Measurements from ENCODE around the gene SPEM3.

Gene SPEM3

GRCh38 chr17:7428557-7428956 is at the start of gene SPEM3:
SPEM3 (plus strand) TSS chr17:7428857; CDS start chr17:7428903, 46 bp downstream.
- DNase-seq = no peak

- DNase-seq = no peak
These were observed 49.5 kb upstream of the SPEM3 start for GRCh38 chr17:7379134-7379533.

- no peak for DNase-seq
These were observed 48.3 kb upstream of the SPEM3 start for GRCh38 chr17:7380321-7380720.

- DNase-seq = no peak
These were observed 47.6 kb upstream of the SPEM3 start, which contains the start of gene TNK1 for GRCh38 chr17:7380855-7381683. TNK1 (plus strand) TSS chr17:7381089; CDS start chr17:7382927, 1,838 bp downstream.

GRCh38 chr17:7382901-7383300 is 45.8 kb upstream of the SPEM3 start:
- no peak for DNase-seq

GRCh38 chr17:7383371-7383741 is 45.3 kb upstream of the SPEM3 start:
- DNase-seq = no peak

- peak; percentile 35 to 75 (median 60) for DNase-seq
These were observed 44.7 kb upstream of the SPEM3 start for GRCh38 chr17:7383742-7384488.

GRCh38 chr17:7384489-7385081 is 44.1 kb upstream of the SPEM3 start:
- DNase-seq = no peak

GRCh38 chr17:7388856-7389255 is 39.8 kb upstream of the SPEM3 start:
- no peak for DNase-seq

- DNase-seq = no peak
These were observed 38.4 kb upstream of the SPEM3 start for GRCh38 chr17:7389924-7390910.

- no peak for DNase-seq
These were observed 37.4 kb upstream of the SPEM3 start for GRCh38 chr17:7391307-7391706.

- no peak for DNase-seq
These were observed 35.7 kb upstream of the SPEM3 start for GRCh38 chr17:7392696-7393612.

- peak in 2 of 4 experiments; percentile 50 to 71 for DNase-seq
These were observed 34.8 kb upstream of the SPEM3 start for GRCh38 chr17:7393613-7394451.

- DNase-seq = peak; percentile 42 to 80 (median 62)
These were observed 34.0 kb upstream of the SPEM3 start, which contains the start of gene PLSCR3 for GRCh38 chr17:7394452-7395191. PLSCR3 (minus strand) TSS chr17:7394525; CDS start chr17:7394110, 415 bp downstream.

GRCh38 chr17:7396147-7396546 is 32.5 kb upstream of the SPEM3 start:
- DNase-seq = no peak

- no peak for DNase-seq
These were observed 30.0 kb upstream of the SPEM3 start for GRCh38 chr17:7398612-7399011.

- DNase-seq = peak in 1 of 4 experiments; percentile 14
These were observed 25.5 kb upstream of the SPEM3 start for GRCh38 chr17:7403043-7403726.

GRCh38 chr17:7403727-7403976 is 25.0 kb upstream of the SPEM3 start:
- no peak for DNase-seq
